Uterine smooth muscle cell (primary cell): ENCODE data around the gene NSUN7. TPM values are rescaled to one million over a fixed set of nuclear protein-coding genes. Genes with fewer than 3 reads are reported as not detected.

ENCODE experiments used
- total RNA-seq: library from RNA; depleted of rRNA; stranded (reverse); fragments of >200 nt; gene quantifications from 2 replicates; pipeline ENCODE4 v1.2.3, GENCODE V29; 2014

Gene NSUN7
- total RNA-seq: 0.22 and 1.1 TPM in 2 replicates

DNA sequence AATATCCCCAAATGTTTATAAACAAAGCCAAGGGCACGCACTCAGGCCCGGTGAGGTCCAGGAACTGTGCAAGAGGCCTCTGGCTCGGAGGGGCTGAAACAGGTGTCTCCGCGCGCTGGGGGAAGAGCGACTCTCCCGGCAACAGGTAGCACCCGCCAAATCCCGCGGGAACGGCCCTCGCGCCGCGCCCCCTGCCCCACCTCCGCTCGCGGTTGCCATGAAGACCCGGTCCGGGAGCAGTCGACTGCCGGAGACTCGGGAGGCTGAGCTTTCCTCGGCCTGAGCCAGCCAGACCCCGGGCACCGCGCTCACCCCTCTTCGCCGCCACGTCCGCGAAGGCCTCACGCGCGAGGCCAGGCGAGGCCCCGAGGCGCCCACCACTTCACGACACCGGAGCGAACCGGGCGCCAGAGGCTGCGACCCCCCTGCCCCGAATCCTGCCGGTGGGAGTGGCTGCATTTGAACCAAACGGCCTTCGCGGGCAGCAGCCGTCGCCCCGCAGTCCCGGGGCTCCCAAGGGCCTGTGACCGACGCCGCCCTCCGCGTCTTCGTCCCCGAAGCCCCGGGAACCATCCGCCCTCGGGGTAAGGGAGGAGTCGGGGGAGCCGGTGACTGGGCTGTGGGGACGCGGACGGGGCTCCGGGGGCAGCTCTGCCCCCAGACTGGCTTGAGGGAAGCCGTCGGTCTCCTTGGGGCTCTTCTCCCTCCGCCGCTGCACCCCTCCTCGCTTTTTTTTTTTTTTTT is at the start of gene NSUN7:
NSUN7 (plus strand) TSS at position 239 of the 744 bp plus-strand sequence. CDS start 739 bp downstream, outside the sequence.

Other genes with a start within 250 kb of the NSUN7 start
- 3.3 and 4.4 TPM in 2 replicates for gene RBM47, start 120.1 kb upstream of the NSUN7 start, total RNA-seq